Dedifferentiated amniotic fluid mesenchymal stem cell (primary cell): ENCODE measurements around the gene NFILZ.

Experiments used
- DNase-seq: peaks from one replicate; pipeline ENCODE4 v3.0.0-alpha.2; 2016; ENCODE audit errors: extremely low spot score

The NFILZ gene, protein sequence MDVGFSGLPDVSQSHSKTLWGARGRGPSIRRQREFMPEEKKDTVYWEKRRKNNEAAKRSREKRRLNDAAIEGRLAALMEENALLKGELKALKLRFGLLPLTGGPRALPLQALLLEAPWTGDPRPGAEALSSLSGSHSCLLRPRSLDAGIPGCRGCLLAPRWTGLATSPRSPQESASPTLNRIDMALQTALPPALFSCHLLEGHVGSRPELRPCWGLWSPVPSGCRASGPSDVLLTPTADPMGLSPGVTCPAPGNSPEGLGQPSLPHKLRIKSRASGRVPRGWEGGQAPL

DNA sequence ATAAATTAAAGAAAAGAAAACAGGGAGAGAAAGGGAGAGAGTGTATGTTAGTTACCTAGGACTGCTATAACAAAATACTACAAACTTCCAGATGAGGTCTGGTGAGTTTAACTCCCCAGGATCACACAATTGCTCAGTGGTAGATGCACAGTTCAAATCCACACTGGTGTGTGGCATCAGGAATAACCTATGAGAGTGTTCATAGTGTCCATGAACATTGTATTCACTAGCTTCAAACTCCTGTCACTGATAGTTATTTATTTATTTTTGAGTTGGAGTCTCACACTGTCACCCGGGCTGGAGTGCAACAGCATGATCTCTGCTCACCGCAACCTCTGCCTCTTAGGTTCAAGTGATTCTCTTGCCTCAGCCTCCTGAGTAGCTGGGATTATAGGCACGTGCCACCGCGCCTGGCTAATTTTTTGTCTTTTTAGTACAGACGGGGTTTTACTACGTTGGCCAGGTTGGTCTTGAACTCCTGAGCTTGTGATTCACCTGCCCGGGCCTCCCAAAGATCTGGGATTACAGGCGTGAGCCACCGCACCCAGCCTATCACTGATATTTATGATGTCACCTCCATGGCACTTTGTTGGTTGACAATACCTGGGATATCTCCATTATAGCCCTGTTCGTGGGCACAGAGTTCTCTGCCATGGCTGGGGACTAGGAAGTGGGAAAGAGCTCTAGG is at the start of gene NFILZ:
Gene NFILZ (plus strand): TSS at position 638 of the 688 bp plus-strand sequence. CDS start 46,133 bp downstream, outside the sequence.
- no peak for DNase-seq

DNA sequence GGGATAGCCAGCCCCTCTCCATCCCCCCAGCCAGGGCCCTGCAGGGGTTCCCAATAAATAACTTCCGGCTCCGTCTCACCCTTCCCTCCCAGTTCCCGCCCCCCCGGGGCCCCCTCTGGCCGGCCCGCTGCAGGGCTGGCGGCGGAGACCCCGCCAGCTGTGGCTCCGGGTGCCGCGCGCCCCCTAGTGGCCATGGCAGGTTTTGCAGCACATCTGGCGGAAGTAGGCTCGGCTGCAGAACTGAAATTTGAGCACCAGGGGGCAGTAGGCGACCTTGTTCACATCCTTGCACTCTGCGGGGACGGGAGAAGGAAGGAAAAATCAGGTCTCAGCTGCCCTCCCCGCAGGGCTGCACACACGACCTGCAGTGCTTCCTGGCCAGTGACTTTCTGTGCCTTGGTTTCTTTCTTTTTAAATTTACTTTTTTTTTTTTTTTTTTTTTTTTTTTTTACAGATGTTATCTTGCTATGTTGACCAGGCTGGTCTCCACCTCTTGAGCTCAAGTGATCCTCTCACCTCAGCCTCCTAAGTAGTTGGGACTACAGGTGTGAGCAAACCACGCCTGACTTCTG is 49.6 kb upstream of the NFILZ start:
- peak; percentile 52 for DNase-seq

DNA sequence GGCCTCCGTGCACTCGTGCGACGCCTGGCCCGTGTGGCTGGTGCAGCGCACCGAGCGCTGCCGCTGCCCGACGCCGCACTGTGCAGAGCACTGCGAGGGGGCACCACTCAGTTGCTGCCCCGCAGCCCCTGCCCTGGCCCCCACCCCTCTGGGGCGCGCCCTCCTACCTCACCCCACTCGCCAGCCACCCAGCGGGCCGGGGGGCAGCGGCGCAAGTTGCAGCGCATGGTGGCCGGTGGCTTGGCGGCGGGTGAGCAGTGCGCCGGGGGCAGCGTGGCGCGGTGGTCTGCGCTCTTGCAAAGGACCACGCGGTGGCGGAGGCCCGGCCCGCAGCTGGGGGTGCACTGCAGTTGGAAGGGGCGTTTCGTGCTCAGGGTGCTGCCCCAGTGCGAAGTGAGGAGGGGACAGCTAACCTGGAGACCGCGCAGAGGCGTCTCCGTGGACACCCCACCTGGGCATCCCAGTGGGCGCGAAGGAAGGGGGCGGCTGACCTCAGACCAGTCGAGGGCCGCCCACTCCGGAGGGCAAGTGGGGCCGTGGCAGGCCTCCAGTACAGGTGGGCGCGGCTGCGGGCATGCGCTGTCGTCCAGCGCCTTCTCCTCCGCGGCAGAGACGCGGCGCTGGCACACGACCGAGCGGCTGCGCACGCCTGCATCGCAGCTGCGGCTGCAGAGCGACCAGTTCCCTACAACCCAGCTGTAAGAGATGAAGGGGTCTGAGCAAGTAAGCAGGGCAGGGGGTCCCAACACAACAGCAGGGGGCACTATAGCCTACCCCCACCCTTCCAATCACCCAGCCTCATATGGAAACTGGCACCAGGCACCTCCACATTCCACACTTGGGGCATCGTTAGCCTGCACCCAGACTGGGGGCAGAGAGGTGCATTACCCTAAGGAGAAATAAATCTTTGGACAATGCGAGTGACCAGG is 45.2 kb upstream of the NFILZ start:
- no peak for DNase-seq

DNA sequence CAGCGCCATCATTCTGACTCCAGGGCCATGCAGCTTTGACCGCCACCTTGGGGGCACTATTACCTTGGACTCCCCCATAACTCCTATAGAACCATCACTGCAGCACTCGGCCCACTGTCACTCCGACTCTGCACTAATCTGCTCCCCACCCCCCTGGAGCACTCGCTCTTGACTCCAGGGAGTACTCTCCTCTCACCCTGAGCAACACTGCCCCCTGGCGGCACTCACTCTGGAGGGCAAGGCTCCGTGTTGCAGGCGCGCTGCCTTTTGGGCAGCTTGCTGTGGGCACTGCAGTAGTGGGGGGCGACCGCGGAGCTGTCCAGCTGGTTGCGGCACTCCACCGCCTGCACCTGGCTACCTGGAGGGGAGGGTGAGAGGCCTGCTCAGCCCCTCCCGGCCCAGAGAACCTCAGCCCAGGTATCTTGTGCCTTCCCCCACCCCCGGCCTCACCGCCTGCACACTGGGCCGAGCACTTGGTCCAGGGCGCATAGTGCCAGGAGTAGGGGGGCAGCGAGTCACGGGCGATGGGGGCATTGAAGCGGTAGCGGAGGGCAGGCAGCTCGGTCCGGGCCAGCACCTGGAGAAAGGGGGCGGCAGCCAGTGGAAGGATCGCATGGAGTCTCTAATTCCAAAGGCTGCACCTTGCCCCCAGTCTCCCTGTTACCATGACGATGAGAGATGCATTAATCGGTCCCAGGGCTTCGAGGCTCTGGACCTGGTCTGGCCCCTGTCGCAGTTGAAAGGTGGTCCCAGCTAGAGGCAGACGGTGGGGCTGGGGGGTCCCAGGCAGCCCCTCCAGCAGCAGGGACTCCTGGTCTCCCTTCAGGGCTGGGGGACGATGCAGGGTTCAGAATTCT is 44.3 kb upstream of the NFILZ start:
- DNase-seq = no peak

DNA sequence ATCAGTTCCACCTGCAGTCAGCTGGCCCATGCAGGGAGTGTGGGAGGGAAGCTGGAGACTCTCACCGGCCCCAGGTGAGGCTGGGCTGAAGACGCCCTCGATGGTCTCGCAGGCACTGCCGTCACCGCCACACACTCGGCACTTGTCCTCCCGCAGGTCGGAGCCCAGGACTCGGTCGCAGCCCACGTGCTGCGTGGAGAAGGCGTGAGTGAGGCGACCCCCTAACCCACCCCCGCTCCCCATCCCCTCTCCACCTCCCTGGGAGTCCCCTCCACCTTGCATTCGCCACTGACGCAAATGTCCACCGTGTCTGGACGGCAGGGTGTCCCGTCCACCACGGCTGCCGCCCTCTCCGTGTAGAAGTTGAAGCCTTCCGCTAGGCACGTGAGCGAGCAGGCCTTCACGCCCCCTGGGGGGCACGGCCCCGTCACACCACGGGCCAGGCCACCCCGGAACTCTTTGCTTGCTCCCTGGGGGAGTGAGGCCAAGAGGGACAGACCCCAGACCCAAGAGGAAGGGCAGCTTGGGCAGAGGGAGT is 41.2 kb upstream of the NFILZ start:
- no peak for DNase-seq

DNA sequence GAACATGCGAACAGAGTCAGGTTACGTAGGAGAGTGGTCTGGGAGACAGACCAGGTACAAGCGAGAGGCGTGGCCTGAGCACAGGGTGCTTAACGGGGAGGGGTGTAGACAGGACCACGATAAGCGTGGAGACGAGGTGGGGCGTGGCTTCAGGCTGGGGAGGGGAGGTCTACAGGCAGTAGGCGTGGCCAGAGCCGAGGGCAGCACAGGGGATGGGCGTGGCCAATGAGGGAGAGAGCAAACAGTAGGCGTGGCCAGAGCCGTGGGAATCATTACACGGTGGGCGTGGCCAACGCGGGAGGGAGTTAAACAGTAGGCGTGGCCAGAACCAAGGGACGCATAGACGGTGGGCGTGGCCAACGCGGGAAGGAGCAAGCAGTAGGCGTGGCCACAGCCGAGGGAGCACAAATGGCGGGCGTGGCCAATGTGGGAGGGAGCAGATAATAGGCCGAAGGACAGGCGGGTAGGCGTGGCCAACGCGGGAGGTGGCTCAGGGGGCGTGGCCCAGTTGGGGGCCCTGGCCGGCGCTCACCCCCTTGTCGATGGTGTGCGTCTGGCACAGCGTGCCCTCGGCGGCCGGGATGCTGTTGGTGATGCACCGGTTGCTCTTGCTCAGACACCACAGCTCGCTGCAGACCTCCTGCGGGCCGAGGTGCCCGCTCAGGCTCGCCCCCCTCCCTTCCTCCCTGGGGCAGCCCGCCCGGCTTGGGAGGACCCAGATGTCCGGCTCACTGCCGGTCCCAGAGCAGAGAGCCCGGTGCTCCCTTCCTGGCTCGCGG is 38.0 kb upstream of the NFILZ start:
- DNase-seq = peak; percentile 93

DNA sequence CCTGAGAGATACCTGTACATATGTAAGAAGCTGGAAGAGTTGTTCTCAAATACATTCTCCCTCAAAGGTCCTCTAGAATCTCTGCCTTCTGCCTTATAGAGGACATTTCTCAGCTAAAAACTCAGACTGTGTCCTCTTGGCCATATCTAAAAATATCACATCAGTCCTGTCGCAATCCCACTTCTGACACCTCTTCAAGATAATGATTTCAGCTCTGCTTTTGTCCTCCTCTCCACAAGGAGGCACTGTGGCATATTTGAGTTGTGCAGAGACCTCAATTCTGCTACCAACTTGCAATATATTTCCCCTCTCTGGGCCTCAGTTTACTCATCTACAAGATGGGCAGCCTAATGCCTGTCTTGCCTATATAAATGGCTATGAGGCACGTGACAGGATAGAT is 36.5 kb upstream of the NFILZ start:
- DNase-seq = no peak

DNA sequence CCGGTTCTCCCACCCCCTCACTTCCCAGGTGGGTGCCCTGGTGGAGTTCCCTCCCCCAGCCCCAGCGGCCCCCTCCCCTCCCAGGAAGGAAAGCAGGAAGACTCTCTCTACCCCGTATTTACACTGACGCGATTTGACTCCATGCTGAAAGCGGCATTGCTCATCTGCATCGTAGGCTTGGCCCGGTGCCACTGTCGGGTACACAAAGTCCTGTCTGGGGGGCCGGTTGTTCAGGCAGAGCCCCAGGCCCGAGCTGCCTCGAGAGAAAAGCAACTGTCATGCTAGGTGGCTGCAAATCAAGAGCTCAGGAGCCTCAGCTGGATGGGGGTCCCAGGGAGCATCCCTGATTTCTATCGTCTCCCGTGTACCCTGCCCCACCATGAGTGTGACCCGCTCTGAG is 34.8 kb upstream of the NFILZ start:
- DNase-seq = no peak

DNA sequence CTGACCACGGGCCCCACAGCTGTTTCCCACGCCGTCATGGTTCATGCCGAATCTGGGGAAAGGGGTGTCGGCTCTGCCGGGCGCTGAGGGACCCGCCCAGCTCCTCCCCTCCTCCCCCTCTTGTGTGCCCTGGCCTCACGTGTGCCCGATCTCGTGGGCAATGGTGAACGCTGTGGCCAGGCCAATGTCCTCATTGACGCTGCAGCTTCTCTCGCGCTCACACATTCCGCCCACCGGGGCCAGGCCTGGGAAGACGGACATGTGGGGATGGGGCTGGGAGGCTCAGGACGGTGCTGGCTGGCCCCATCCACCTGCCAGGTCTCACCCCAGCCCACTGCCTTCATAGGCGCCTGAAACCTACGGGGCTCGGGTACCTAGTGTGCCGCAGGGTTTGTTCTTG is 34.3 kb upstream of the NFILZ start:
- DNase-seq = no peak

DNA sequence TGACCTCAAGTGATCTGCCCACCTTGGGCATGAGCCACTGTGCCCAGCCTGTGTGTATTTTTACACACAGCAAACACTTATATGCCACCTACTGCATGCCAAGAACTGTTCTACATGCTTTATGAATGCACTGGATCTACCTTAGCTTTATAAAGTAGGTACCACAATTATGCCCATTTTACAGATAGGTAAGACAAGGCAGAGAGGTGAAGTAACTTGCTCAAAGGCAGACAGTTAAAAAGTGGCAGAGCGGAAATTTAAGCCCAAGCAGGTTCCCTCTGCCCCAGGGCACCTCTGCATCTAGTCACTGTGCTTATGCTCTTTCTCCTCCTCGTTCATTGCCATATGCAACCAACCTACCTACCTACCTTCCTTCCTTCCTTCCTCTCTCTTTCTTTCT is 30.4 kb upstream of the NFILZ start:
- no peak for DNase-seq

DNA sequence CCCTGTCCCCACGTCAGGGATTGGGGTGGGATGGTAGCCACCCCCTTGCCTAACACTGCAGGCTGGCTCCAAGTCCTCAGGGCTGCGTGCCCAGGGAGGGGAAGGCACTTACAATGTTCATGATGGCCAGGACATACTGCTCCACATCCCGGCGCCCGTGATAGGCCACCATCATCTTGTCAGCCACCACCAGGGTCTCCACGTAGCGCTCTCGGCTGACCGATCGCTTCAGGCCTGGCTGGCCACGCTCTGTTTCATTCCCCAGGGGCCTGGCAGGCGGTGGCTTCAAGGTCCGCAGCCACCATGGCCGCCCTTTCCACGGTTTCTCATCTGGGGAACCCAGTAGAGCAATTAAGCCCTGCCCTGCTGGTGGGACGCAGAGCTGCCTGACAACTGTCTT is 29.6 kb upstream of the NFILZ start:
- DNase-seq = no peak

DNA sequence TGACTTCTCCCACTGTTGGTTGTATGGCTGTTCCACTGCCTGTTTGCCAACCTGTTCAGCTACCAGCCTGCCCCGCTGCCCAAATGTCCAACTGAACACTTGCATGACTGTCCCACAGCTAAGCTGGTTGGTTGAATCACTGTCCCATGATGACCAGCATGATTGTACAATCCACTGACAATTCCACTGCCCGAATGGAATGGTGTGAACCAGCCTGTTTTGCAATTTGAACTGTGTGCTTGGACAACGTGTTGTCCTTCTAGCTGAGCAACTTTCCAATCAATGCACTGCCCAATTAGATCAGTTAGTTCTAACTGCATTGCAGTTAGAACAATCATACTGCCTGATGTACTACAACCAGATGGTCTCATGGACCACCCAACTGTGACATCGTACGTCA is 28.6 kb upstream of the NFILZ start:
- no peak for DNase-seq

DNA sequence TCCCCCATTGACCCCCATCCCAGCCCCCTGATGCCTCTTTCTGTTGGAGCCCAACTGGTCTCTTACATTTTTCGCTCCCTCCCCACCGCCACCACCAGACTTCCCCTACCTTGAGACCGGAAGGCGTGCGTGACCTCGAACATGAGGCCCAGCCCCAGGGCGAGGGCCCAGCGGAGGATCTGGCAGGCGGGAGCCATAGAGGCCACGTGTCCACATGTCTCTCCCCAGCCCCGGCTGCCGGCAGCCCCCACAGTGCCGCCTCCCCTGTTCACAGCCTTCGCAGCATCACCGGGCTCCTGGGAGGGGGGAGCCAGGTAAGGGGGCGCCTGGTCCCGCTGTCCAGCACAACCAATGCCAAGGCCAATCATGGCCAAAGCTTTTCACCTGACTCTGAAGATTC is 24.9 kb upstream of the NFILZ start:
- no peak for DNase-seq

DNA sequence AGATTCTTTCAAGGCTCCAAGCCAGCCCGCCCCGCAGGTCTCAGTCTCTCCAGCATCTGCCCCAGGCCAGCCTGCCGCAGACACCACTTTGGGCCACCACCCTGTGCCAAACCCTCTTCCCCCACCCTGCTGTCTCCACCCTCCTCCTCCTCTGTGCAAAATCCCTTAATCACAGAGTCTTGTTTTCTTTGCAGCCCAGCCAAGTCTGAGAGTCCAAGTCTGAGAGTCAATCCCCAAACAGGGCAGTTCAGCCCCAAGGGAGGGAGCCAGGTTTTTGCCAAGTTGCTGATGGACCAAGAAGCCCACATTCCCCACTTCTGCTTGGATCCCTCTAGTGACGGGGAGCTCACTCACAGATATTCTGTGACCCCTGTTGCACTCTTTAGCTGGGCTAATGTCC is 23.0 kb upstream of the NFILZ start:
- DNase-seq = peak; percentile 77

DNA sequence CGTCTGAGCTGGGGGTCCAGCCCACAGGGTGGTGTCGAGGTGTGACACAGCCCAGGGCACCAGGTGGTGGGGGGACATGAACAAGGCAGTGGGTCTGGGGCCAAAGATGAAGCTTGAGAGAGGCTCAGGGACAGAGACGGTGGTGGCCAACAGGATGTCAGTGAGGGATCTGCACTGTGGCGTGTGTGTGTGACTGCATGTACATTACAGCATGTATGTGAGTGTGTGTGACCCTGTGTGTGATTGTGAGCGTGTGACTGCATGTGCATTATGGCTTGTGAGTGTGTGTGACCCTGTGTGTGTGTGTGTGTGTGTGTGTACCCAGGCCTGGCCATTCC is 21.5 kb upstream of the NFILZ start:
- DNase-seq = no peak

DNA sequence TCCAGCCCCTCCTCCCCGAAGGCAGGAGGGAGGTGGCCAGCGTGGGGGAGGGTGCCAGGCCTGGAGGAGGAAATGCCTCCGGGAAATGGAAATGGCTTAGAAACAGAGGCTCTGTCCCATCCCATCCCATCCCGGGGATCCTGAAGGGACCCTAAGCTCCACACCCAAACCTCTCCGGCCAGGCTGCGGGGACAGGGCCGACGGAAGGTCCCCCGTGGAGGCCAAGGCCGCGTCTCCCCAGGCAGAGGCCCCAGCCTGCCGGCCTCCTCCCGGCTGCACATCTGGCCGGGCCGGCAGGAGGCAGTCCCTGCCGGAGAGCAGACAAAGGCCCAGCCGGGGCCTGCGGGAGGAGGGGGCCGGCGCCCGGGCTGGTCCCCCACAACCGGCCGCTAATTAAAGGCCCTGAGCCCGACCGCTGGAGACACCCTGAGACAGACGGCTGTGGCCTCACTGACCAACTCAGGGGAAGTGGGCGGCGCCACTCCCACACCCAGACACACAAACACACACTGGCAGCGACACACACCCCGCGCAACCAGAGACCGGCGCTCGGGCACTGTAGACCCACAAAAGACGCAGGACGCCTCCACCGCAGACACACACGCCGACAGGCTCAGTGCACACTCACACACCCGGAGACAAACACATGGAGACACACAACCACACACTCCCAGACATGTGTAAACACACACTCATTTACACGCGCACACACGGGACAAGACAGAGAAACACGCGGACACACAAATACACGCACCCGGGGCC is 21.0 kb upstream of the NFILZ start:
- DNase-seq = peak; percentile 49

DNA sequence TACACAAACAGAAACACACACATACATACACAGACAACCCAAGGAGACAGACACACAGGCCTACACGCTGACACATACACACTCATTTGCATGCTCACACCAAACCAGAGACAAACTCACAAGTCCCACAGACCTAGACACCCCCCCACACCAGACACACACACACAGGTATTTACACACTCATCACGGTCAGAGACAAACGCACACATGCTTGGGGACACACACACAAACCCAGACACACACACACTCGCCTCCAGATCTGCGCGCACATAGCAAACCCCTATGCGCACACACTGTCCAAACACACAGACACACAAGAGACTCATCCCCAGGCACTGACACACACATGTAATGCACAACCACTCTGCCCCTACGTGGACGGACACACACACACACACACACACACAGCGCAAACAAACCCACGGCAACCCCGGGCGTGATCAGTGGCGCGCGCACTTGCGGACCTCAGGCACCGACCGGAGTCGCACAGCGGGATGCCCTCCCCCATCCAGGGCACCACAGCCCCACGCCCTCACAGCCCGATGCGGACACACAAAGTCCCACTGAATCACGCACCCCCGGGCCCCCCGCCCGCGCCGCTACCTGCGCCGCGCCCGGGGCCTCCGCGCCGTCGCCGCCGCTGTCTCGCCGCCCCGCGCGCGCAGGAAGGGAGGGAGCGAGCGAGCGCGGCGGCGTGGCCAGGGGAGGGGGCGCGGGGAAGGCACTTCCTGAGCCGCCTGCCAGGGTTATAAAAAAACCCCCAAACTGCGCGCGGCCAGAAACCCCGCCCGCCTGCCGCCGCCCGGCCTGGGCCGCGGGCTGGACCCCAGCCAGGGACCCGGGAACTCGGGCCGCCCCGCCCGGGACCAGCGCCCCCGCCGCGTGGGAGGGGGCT is 20.1 kb upstream of the NFILZ start, which contains the start of gene ADAMTS10:
Gene ADAMTS10 (minus strand): TSS at position 675 of the 895 bp plus-strand sequence. CDS start 5,005 bp downstream, outside the sequence.
- no peak for DNase-seq

DNA sequence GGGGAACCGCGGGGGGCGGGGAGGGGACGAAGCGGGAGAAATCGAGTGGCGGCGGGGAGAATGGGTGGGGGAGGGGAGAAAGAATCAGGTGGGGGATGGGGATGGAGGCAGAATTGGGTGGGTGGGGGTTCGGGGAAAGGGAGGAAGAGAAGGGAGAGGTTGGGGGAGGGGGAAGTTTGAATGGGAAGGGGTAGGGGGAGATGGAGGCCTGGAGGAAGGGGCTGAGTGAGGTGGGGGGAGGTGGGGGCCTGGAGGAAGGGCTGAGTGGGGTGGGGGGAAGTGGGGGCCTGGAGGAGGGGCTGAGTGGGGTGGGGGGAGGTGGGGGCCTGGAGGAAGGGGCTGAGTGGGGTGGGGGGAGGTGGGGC is 19.5 kb upstream of the NFILZ start:
- no peak for DNase-seq
